ENCODE results near the gene PCDH12. TPM values are rescaled to one million over a fixed set of nuclear protein-coding genes. Genes with fewer than 3 reads are reported as not detected.

The PCDH12 gene
- polyA plus RNA-seq, 4 donors: 13.9 to 16.5 (median 14.3) TPM

DNA sequence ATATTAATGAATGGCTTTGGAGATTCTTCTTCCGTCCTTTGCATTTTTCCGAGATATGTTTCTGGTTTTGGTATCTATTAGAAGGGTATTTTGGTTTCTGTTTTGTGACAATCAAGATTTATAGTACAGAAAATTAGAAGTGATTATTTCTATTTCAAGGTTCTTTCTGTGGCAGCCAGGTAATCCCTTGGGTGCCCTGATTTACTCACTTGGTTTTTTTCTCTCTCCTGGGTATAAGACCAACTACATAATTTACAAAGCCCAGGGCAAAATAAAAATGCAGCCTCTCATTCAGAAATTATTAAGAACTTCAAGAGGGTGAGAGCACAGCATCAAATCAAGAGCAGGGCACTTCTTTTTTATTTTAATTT is 8.9 kb upstream of the PCDH12 start:
- no peak for DNase-seq (ENCODE audit: low read depth in 4 of 4, low spot score in 3 of 4)

DNA sequence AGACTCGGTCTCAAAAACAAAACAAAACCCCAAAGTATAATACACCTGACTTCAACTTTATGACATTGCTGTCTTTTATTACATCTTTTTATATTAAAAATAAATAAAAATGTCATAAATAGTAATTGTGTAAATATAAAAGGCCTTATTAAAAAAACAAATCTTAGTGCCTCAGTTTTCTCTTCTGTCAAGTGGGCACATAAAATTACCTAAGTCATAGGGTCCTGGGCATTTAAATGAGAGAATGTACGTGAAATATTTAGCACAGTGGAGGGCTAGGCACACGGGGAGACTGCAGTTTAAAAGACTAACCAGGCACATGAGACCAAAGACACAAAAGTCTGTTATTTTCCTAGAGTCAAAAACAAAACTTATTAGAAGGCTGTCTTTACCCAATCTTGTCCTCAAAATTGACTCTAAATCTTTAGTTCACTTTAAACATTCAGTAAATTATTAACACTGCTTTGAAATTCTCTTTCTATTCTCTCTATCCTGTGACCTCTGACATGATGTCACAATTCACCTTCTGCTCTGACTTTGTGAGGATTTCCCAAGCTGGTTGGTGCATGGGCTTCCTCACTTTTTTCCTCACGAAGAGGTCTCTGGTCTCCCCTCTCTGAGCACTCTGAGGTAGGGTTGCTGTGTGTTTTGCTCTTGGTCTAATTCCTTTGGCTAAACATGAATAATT is 8.4 kb upstream of the PCDH12 start:
- DNase-seq (ENCODE audit: low read depth in 4 of 4, low spot score in 3 of 4): no peak

DNA sequence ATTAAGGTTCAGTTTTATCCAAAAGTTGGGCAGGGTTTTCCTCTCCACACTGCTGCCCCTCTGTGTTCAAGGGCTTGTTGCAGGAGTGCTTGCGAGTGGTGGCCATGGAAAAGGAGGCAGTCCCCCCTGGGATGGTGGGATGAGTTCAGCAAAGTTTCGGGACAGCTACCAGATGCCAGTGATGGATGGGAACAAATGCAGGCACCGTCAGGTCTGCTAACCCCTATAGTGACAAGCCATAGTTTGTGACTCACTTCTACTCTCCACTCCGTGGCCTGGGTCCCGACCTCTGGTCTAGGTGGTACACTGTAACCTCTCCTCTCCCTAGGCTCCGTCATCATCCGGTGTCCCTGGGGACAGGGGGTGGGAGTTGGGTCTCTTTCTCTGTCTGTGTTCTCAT is 7.1 kb upstream of the PCDH12 start:
- no peak for DNase-seq (ENCODE audit: low read depth in 4 of 4, low spot score in 3 of 4)

DNA sequence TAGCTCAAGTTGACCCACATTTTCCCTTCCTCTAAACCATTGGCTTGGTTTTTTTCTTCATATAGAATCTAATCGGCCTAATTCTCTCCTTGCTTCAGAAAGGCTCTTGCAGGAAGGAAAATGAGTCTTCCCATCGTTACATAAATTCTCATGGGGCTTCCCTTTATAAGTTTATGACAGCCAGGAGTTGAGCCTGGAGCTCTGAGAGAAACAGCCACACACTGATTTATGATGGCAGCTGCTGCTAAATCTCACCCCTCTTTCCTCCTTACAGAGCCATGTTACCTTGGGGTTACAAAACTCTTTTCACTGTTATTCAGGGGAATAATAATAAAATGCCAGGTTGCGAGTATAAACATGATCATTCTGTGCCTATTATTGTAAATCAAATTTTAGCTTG is 5.7 kb upstream of the PCDH12 start:
- DNase-seq (ENCODE audit: low read depth in 4 of 4, low spot score in 3 of 4): no peak

DNA sequence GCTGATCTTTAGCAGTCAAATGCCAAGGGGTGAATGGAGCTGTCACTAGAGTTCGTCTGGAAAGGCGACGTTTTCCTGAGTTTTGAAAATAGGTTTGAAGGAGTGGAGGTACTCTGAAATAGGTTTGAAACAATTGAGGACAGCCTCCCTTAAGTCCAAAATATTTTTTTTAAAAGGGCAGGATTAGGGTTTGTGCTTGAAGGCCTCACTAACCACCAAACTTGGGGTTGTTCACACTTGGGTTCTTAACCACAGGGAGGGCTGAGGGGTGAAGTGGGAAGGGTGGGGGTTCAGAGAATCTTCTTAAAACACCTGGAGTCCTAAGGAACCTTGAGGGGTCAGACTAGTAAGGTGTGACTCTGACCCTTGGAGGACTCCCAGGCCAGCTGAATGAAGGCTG is 3.5 kb upstream of the PCDH12 start:
- no peak for DNase-seq (ENCODE audit: low read depth in 4 of 4, low spot score in 3 of 4)

DNA sequence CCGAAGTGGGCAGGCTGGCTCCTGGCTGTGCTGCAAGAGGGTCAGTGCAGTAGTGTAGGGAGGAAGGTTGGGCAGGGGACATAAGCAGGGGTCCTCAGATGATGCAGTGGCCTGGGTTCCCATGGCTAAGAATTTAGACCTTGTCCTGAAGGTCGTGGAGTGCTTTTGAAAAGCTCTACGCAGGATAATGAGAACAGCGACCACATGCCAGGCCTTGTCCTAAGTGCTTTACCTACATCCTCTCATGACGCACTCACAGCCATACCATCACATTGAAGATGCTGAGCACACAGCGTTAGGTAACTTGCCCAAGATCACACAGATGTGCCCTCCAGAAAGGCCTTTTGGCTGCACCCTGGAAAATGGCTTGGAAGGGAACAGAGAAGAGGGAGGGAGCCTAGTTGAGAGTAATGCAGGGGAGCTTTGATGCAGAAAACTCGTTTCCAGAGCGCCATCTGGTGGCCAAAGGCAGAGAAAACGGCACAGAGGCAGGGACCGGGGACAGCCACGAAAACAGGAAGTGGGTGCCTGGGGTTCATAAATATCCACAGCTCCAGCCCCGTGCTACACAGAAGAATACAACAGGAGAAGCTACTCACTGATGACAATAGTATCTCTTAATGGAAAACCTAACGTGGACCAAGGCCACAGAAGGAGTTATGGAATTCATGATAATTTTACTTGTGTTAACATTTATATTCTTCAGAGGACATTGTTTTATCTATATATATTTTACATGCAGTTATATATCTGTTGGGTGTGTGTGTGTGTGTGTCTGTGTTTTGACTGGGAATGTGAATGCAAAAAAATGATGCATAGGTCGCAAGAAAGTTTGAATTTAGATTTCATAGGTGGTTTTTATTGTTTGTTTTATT is 2.7 kb upstream of the PCDH12 start:
- peak; percentile 72 to 88 (median 84) for DNase-seq (ENCODE audit: low read depth in 4 of 4, low spot score in 3 of 4)

DNA sequence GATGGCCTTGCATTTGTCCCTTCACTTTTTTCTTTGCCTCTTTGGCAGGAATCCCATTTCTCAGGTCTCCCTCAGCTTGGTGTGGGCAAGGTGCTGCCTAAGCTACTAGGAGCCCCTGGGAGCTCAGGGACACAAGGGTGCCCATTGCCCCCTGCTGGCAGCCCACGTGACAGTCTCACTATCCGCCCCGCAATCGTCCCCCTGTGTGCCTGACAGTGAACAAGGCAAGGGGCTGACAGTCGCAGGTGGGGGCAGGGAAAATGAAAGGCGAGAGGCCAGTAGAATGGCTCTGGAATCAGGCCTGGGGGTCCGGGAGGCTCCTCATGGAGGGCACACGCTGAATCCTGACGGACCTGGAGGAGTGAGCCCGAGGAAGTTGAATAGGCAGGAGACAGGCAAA is 2.0 kb upstream of the PCDH12 start:
- DNase-seq (ENCODE audit: low read depth in 4 of 4, low spot score in 3 of 4): no peak

DNA sequence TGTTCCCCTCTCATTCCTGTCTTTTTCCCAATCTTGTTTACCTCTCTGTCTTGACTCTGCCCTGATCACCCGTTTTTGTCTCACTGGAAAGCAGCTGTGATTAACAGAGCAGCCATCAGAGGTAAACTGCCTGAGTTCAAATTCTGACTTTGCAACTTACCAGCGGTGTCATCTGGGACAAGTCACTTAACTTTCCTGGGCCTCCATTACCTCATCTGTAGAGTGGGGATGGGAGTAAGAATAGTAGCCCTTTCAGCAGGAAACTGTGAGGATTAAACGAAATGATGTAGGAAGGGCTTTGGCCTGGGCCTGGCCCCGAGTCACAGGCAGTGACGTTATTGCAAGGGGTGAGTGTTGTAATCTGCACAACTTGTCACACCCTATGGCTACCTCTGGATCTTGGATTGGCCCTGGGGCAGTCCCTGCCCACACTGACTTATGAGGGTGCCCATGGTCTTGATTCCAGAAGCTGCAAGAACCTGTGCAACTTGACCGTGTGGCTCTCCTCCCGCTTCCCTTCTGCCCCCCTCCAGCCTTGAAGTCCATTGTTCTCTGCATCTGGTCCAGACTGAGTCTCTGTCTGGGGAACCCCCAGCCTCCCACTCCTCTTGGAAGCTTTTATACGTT is 657 bp upstream of the PCDH12 start:
- no peak for DNase-seq (ENCODE audit: low read depth in 4 of 4, low spot score in 3 of 4)

DNA sequence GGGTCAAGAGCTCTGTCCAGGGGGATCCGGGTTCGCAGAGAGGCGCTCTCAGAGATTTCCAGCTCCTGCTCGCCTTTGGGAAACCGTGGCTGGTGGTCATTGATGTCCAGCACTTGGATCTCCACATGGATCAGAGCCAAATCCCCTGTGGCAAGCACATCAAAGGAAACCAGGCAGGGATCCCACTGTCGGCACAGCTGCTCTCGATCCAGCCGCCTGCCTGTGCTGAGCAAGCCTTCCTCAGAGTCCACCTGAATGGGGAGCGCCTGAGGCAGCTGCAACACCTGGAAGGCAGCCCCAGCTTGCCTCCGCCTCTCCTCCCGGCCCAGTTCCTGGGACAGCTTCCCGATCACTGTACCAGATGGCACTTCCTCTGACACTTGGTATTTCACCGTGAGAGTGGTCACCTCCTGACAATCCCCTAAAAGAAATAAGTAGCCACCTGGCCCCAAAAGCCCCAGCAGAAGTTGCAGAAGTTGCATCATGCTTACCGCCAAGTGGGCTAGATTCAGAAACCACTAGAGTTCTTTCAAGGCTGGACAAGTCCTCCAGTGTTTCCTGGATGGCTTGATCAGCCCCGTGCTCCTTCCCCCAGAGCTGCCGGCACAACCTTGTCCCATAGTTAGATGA is 520 bp downstream of the PCDH12 start:
- DNase-seq (ENCODE audit: low read depth in 4 of 4, low spot score in 3 of 4): no peak

DNA sequence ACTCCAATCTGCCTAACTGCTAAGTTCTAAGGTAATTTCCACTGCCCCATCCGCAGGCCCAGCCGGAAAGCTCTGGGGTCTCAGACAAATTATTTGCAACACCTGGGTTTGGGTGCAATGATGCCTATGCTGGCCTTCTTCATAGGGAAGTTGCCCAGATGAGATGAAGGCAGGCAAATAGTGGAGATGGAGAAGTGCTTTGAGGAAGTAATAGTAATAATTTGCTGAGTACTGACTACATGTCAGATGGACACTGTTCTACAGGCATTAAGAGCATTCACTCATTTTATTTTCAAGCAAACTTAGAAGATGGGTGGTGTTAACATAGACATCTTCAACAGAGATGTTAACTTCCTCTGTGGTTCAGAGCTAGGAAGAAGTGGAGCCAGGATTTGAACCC is 3.8 kb downstream of the PCDH12 start:
- no peak for DNase-seq (ENCODE audit: low read depth in 4 of 4, low spot score in 3 of 4)

DNA sequence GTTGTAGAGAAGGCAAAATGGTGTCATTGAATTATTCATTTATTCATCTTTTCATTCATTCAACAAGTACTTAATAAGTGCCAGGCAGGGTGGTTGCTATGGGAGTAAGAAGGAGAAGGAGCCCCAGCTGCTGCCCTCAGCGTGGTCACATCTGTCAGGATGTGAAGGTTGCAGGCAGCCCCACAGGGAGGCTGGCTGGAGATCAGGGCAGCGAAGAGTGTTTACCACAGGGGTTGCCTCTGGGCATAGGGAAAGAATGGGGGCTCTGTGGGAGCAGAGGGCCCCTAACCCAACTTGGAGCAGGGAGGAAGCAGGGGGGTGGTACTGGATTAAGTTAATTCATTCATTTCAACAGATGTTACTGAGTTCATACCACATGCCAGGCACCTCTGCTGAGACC is 6.0 kb downstream of the PCDH12 start:
- no peak for DNase-seq (ENCODE audit: low read depth in 4 of 4, low spot score in 3 of 4)

DNA sequence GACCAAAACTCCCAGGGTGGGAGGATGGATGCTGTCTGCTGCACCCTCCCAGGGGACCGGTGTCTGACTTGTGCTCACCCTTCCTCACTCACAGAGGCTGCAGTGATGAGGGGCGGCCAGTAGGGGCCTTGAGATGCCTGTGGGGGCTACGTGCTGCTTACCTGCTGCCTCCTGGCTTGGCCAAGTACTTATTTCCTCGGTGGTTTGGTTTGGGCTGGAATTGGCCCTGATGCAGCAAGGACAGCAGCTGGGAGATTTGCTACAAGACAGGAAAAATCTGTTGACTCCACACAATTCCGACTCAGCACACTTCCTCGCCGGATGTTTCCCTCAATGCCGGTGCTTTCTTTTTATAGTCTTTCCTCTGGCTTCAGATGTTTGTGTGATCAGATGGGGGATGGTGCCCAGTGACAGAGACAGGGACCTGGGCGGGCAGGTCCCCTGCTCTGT is 6.6 kb downstream of the PCDH12 start:
- DNase-seq (ENCODE audit: low read depth in 4 of 4, low spot score in 3 of 4): peak in 1 of 4 donors; percentile 40

DNA sequence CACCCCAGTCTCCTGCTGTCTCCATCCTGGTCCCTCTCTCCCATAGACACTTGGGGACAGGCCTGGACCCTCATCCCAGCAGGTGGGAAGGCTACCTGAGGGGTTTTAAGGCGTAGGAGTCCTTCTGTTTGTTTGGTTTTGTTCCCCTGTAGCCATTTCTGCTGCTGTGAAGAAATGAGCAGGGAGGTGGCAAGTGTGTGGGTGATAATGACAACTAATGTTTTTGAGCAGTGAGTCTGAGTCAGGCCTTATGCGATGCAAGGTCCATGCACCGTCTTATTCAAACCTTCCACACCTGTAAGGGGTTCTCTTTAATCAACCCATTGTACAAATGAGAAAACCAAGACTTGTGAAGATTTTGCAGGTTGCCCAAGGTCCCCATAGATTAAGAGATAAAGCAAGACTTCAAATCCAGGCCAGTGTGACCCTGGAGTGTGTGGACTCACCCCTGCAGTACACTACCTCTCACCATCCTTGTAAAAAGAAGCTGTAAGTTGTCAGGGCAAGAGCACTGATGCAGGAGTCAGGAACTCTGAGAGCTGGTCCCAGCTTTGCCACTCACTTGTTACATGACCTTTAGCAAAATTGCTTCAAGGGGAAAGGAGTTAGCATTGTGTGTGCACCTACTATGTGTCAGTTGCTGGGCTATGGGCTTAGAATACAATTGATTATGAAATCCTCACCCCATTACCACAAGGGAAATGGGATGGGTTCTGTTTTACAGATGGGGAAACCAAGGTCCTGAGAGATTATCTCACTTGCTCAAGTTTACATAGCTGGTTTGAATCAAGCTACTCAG is 7.6 kb downstream of the PCDH12 start:
- no peak for DNase-seq (ENCODE audit: low read depth in 4 of 4, low spot score in 3 of 4)

DNA sequence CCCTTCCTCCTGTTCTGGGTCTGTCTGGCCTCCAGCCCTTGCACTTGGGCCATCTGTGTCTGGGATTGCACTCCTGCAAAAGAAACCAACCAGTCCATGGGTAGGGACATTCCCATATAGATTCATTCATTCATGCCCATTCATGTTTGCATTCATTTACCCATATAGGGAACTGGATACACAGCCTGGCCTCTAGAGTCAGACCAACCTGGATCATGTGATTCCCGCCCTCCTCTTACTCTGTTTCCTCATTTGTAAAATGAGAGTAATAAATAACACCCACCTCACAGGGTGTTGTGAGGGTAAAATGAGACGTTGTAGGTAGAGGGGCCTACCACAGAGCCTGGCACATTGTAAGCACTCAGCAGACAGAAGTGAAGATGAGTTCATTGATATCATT is 8.5 kb downstream of the PCDH12 start:
- DNase-seq (ENCODE audit: low read depth in 4 of 4, low spot score in 3 of 4): no peak

DNA sequence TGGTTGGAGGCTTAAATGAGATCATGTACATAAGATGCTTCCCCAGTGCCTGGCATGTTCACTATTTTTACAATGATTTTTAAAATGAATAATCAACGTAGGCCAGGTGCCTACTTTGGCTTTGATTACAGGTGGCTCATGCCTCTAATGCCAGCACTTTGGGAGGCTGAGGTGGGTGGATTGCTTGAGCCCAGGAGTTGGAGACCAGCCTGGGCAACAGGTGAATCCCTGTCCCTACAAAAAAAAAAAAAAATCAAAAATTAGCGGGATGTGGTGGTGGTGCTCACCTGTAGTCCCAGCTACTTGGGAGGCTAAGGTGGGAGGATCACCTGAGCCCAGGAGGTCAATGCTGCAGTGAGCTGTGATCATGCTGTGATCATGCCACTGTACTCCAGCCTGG is 9.2 kb downstream of the PCDH12 start:
- no peak for DNase-seq (ENCODE audit: low read depth in 4 of 4, low spot score in 3 of 4)

DNA sequence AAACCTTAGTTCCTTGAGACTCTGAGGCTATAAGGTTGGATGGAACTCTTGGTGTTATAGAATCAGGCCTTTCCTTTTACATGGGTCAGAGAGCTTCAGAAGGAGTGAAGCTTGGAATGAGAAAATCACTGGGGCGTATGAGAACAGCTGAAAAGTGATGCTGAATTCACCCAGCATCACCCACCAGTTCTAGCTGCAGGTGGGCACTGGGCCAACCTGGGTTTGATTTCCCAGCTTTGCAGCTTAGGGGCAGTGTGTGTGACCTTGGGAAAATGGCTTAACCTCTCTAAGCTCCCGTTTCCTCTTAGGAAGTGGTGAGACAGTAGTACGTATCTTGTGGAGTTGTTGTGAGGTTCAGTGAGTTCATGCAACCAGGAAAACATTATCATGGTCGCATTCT is 10.7 kb downstream of the PCDH12 start:
- DNase-seq (ENCODE audit: low read depth in 4 of 4, low spot score in 3 of 4): no peak

DNA sequence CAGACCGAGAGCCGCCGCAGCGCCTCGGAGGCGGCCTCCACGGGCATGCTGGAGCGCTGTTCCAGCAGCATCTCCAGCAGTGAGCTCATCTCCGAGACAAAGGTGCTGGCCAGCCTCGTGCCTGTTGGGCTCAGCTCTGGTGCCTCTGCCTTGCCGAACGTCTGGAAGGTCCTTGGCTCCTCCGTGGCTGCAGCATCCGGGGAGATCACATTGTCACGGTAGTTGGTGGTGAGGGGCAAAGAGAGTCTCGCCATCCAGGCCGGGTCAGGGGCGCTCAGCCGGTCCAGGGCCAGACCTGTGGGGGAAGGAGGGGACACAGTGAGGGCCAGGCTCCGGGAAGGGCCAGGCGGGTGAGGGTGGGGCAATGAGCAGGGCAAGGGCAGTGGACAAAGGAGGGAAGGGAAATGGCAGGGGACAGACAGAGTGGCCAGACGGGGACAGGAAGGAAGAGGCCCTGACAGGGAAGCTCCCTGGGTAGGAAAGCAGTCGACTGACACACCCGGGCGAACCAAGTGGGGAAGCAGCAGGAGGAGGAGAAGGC is 12.4 kb downstream of the PCDH12 start:
- peak in 1 of 4 donors; percentile 15 for DNase-seq (ENCODE audit: low read depth in 4 of 4, low spot score in 3 of 4)

DNA sequence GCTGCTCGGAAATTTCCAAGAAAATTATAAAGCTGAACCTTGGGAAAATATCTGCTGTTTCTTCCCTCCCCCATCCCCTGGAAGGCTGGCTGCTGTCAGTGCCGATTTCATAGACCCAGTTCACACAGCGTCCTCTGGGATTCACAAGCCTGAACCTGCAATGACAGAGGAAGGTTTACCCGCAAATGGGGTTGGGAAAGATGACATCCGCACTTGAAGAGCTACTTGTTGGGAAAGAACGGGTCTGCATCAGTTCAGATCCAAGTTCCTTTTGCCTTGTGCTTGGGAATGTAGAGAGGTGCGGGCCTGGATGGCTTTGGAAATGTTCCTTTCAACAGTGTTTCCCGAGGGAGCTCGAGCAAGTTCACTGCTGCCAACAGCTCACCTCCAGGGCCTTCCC is 13.9 kb downstream of the PCDH12 start:
- no peak for DNase-seq (ENCODE audit: low read depth in 4 of 4, low spot score in 3 of 4)

DNA sequence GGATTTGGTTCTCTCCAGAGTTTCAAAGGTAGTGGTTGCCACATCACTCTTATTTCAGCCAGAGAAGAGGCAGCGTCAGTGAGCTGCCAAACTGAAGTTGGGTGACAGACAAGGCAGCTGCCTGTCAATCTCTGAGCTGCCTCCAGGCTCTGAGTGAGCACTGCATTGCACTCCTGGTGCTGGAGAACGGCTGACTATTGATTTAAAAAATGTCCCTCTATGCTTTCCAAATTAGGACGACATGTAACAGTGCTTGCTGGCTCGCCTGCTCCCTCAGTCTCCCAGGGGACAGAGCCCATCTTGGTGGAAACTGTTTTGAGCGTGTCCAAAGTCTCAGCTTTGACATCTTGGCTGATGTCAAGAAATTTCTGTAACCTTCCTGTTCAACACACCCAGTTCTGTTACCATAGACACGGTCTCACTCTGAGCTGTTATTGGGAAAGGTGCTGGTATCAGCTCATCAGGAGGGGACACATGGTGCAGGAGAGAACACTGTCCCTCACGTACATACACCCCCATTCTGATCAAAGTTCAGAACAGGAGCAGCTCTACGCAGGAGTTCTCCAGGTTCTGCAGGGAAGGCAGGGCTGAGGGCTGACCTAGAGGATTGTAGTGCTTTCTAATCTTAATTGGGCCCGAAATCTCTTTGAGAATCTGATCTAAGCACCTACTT is 15.7 kb downstream of the PCDH12 start:
- no peak for DNase-seq (ENCODE audit: low read depth in 4 of 4, low spot score in 3 of 4)

DNA sequence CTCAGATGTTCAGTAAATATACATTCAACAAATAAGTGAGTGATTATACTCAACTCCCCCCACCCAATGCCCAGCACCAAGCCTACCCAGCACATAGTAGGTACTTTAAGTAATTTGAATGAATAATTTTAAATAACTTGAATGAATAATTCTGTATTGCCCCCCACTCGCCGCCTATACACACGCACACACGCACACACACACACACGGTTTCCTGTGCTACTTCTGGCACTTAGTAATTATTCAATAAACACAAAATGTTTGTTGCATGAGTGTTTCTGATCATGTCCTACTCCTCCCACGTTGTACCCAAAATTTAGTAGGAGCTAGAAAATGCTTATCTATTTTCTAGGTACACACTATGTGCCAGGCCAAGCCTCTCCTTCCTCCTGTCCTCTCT is 16.2 kb downstream of the PCDH12 start:
- no peak for DNase-seq (ENCODE audit: low read depth in 4 of 4, low spot score in 3 of 4)

Measured in left renal pelvis (tissue), 4 donors.